ENCODE measurements around the gene MPDZ.

DNA sequence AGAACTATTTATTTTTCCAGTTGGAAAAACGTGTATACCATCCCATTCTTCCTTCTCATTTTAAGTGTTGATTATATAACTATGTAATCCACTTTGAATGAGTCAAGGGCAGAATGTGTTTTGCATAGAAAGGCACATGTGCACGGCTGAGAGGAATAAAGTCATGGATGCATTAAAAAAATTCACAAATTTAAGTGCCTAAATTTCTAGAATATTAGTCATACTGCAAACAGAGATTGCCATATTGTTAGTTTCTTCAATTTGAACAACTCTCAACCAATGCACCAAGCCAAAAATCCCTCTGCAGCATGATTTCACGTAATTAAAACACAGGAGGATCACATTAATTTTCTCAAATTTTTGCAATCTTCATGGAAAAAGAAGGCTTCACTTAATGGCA is 166.3 kb downstream of the MPDZ start:
- TF ChIP-seq POLR2A (IDR thresholded peaks at IDR 0.05): no peak
- TF ChIP-seq, protein P1, sequence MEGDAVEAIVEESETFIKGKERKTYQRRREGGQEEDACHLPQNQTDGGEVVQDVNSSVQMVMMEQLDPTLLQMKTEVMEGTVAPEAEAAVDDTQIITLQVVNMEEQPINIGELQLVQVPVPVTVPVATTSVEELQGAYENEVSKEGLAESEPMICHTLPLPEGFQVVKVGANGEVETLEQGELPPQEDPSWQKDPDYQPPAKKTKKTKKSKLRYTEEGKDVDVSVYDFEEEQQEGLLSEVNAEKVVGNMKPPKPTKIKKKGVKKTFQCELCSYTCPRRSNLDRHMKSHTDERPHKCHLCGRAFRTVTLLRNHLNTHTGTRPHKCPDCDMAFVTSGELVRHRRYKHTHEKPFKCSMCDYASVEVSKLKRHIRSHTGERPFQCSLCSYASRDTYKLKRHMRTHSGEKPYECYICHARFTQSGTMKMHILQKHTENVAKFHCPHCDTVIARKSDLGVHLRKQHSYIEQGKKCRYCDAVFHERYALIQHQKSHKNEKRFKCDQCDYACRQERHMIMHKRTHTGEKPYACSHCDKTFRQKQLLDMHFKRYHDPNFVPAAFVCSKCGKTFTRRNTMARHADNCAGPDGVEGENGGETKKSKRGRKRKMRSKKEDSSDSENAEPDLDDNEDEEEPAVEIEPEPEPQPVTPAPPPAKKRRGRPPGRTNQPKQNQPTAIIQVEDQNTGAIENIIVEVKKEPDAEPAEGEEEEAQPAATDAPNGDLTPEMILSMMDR (IDR thresholded peaks at IDR 0.05): no peak
- no peak for TF ChIP-seq POLR2AphosphoS5 (IDR thresholded peaks at IDR 0.05)
